Colonic mucosa (tissue), 4 donors: ENCODE measurements around the gene GRIK5. TPM values are rescaled to one million over a fixed set of nuclear protein-coding genes. Genes with fewer than 3 reads are reported as not detected.

ENCODE experiments used
- DNase-seq: peaks from one replicate; pipeline ENCODE4 v3.0.0-alpha.2; 2020
- H3K27ac ChIP-seq: fragments of 200-600 bp; one replicate; pipeline ENCODE4 v1.8.0; 2021
- H3K27me3 ChIP-seq: fragments of 200-600 bp; one replicate; pipeline ENCODE4 v1.8.0; 2021
- H3K36me3 ChIP-seq: fragments of 200-600 bp; one replicate; pipeline ENCODE4 v1.8.0; 2021
- H3K4me1 ChIP-seq: fragments of 200-600 bp; one replicate; pipeline ENCODE4 v1.8.0; 2021; ENCODE audit warnings: mild to moderate bottlenecking
- H3K4me3 ChIP-seq: fragments of 200-600 bp; one replicate; pipeline ENCODE4 v1.8.0; 2021
- H3K9ac ChIP-seq, 2 donors: one replicate each; pipeline ENCODE4 v1.7.0; 2013; ENCODE audit warnings: control low read depth in 2 of 2, low read depth in 2 of 2, low read length in 2 of 2
- H3K9me3 ChIP-seq: fragments of 200-600 bp; one replicate; pipeline ENCODE4 v1.8.0; 2021
- intact Hi-C: fragments of 100-400 bp; cut with DNase I; formaldehyde crosslinking; loops from one replicate; pipeline ENCODE4 v1.14.1; 2022
- total RNA-seq, 2 donors: library from RNA; stranded (reverse); fragmentation: NEBNext Ultra II Directional in 1 of 2; extraction: Animal tissue kit (Norgen Biotek cat#: 25700) in 1 of 2; gene quantifications; one replicate each; pipeline ENCODE4 v1.2.1, GENCODE V29; 2021
- TF ChIP-seq, protein P1 (sequence below): fragments of 200-600 bp; IDR thresholded peaks from one replicate; pipeline ENCODE4 v1.8.0; 2022; ENCODE audit warnings: antibody characterized with exemption, mild to moderate bottlenecking
- donor health status: healthy.
- donor health status: DM: no; HTN: no; CAD: no.
- donor health status: DM: no; HTN: no; CAD: no.

GRIK5 gene
- total RNA-seq, 2 donors from 2014 or later = 0.62 to 2.3 TPM

DNA sequence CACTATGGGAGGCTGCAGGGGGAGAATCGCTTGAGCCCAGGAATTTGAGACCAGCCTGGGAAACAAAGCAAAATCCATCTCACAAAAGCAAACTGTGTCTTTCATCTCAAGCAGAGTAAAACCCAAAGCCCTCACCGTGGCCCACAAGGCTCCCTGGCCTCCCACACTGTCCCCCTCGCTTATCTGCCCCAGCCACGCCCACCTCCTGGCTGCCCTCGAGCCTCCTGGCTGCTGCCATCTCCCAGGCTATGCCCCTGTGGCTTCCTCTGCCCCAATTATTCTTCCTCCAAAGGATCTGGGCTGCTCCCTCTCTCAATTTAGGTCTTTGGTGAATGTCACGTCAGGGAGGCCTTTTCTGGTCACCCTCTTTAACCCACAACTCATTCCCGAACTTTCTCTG is 114.5 kb downstream of the GRIK5 start:
- Histone ChIP-seq H3K4me3 (no peak overlapping the region), H3K27me3 (no peaks in the 10 kb centered on the region), H3K9me3 (no peaks in the 10 kb centered on the region), H3K36me3 (no peaks in the 10 kb centered on the region), H3K9ac (peak overlapping the region in 1 of 2 donors; percentile 95), H3K4me1 (peaks cover 4% of the 10 kb centered on the region), H3K27ac (no peak overlapping the region)
- DNase-seq = no peak
- intact Hi-C loops = no loop called here
- TF ChIP-seq, protein P1, sequence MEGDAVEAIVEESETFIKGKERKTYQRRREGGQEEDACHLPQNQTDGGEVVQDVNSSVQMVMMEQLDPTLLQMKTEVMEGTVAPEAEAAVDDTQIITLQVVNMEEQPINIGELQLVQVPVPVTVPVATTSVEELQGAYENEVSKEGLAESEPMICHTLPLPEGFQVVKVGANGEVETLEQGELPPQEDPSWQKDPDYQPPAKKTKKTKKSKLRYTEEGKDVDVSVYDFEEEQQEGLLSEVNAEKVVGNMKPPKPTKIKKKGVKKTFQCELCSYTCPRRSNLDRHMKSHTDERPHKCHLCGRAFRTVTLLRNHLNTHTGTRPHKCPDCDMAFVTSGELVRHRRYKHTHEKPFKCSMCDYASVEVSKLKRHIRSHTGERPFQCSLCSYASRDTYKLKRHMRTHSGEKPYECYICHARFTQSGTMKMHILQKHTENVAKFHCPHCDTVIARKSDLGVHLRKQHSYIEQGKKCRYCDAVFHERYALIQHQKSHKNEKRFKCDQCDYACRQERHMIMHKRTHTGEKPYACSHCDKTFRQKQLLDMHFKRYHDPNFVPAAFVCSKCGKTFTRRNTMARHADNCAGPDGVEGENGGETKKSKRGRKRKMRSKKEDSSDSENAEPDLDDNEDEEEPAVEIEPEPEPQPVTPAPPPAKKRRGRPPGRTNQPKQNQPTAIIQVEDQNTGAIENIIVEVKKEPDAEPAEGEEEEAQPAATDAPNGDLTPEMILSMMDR = no peak

DNA sequence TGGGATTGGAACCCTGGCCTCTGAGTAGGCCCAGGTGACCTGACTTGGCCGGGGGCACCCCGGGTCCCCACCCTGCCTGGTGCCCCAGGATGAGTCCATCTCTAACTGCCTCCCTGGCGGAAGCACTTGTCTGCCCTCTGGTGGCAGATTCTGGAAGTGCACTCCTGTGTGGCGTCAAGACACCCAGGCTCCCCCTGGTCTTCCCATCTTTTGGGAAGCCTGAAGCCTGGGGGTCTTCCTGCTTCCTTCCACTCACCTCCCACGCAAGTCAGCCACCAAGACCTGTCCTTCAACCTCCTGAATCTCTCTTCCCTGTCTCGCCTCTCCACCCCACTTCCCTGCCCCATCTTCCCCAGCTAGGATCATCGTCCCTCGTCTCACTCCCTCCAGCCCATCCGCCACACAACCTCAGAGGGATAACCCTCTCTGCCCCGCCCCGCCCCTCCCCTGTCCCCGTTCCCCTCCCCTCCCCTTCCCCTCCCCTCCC is 118.3 kb downstream of the GRIK5 start:
- Histone ChIP-seq H3K27me3 (no peaks in the 10 kb centered on the region), H3K9ac (no peak overlapping the region), H3K4me1 (no peaks in the 10 kb centered on the region), H3K27ac (no peak overlapping the region), H3K9me3 (no peaks in the 10 kb centered on the region), H3K4me3 (no peak overlapping the region), H3K36me3 (no peaks in the 10 kb centered on the region)
- TF ChIP-seq, protein P1 = peak; percentile 99
- intact Hi-C loops = loop anchor here (5.0 kb wide), 1 partner anchor 79 kb away; no protein-coding TSS in a partner anchor
- DNase-seq = peak; percentile 91

Other genes with a start within 250 kb of the GRIK5 start
- gene LYPD4, start 225.5 kb downstream of the GRIK5 start, total RNA-seq = not detected
- gene DMRTC2, start 225.2 kb downstream of the GRIK5 start, total RNA-seq = not detected
- gene RPS19, start 210.0 kb downstream of the GRIK5 start, total RNA-seq = 1,000 to 10,000 TPM; 1,710 to 2,039 TPM
- 1 to 10 TPM; 3.5 to 3.8 TPM for gene CD79A, start 192.9 kb downstream of the GRIK5 start, total RNA-seq
- gene ARHGEF1, start 187.0 kb downstream of the GRIK5 start, total RNA-seq = 10 to 100 TPM; 64.1 to 98.7 TPM
- under 1 TPM; 0.42 to 0.47 TPM for gene ERFL, start 141.8 kb downstream of the GRIK5 start, total RNA-seq
- gene RABAC1, start 110.9 kb downstream of the GRIK5 start, total RNA-seq = 100 to 1,000 TPM; 172 to 197 TPM
- gene ATP1A3, start 76.0 kb downstream of the GRIK5 start, total RNA-seq = 1 to 10 TPM in 1 of 2 donors, under 1 TPM in 1; 0.35 to 1.9 TPM
- 10 to 100 TPM; 14.7 to 15.9 TPM for gene ZNF574, start 6.0 kb upstream of the GRIK5 start, total RNA-seq
- 1 to 10 TPM; 2.1 to 4.0 TPM for gene POU2F2, start 62.2 kb upstream of the GRIK5 start, total RNA-seq
- gene DEDD2, start 147.5 kb upstream of the GRIK5 start, total RNA-seq = 10 to 100 TPM; 27.0 to 33.8 TPM
- 10 to 100 TPM in 1 of 2 donors, 1 to 10 TPM in 1; 9.3 to 12.8 TPM for gene ZNF526, start 150.1 kb upstream of the GRIK5 start, total RNA-seq
- gene GSK3A, start 172.4 kb upstream of the GRIK5 start, total RNA-seq = 10 to 100 TPM; 47.8 to 51.8 TPM
- gene ERF, start 184.9 kb upstream of the GRIK5 start, total RNA-seq = 10 to 100 TPM; 46.7 to 57.3 TPM
- gene CIC, start 199.0 kb upstream of the GRIK5 start, total RNA-seq = 10 to 100 TPM; 47.8 to 54.6 TPM
- 1 to 10 TPM in 1 of 2 donors, under 1 TPM in 1; 0.32 to 1.0 TPM for gene PRR19, start 231.9 kb upstream of the GRIK5 start, total RNA-seq
- 10 to 100 TPM; 42.5 to 53.0 TPM for gene PAFAH1B3, start 232.4 kb upstream of the GRIK5 start, total RNA-seq
- gene TMEM145, start 243.1 kb upstream of the GRIK5 start, total RNA-seq = under 1 TPM; 0.24 to 0.94 TPM